ENCODE measurements around the gene EXD3. TPM values are rescaled to one million over a fixed set of nuclear protein-coding genes. Genes with fewer than 3 reads are reported as not detected.
"Not testable (repeated sequence)": the region's sequence is repeated elsewhere in the genome, so short reads cannot be mapped to it uniquely, and the experiment has no call there.

Gene EXD3
- total RNA-seq (ENCODE audit: unreplicated experiment), result 19.9 TPM
- long read RNA-seq, partial matches to known transcripts, result 3 of 9 reads
- long read RNA-seq, other reads (novel, unspliced or antisense), result 5 of 9 reads

- H3K4me1 Mint-ChIP-seq (ENCODE audit: unreplicated experiment), result peaks cover 4% of the 10 kb centered on the region
- no peaks in the 10 kb centered on the region for H3K36me3 Mint-ChIP-seq (ENCODE audit: low read depth, unreplicated experiment)
- no peak within 1 kb of the TSS for H3K27ac Mint-ChIP-seq (ENCODE audit: unreplicated experiment)
- H3K4me3 Mint-ChIP-seq (ENCODE audit: unreplicated experiment), result peak within 1 kb of the TSS; percentile 92
- no peaks in the 10 kb centered on the region for H3K9me3 Mint-ChIP-seq (ENCODE audit: unreplicated experiment)
- H3K27me3 Mint-ChIP-seq (ENCODE audit: unreplicated experiment), result peaks cover 13% of the 10 kb centered on the region
- peak; percentile 97 for DNase-seq (ENCODE audit: low spot score)
- peak; percentile 77 for TF ChIP-seq CTCF (IDR thresholded peaks at IDR 0.05; ENCODE audit: unreplicated experiment)
Measured at GRCh38 chr9:137422604-137423513, at the start of gene EXD3, which contains the start of gene NOXA1. TSS of gene EXD3 (minus strand) at chr9:137423162. CDS start at chr9:137395357, 27,805 bp downstream. TSS of gene NOXA1 (plus strand) at chr9:137423393. CDS start at chr9:137423530, 137 bp downstream.

GRCh38 chr9:137470785-137471184 lies 47.8 kb upstream of the EXD3 start:
- no peak for TF ChIP-seq CTCF (IDR thresholded peaks at IDR 0.05; ENCODE audit: unreplicated experiment)
- H3K36me3 Mint-ChIP-seq (ENCODE audit: low read depth, unreplicated experiment), result peaks cover 22% of the 10 kb centered on the region
- no peak overlapping the region for H3K27ac Mint-ChIP-seq (ENCODE audit: unreplicated experiment)
- H3K4me3 Mint-ChIP-seq (ENCODE audit: unreplicated experiment), result no peak overlapping the region
- H3K9me3 Mint-ChIP-seq (ENCODE audit: unreplicated experiment), result peaks cover 3% of the 10 kb centered on the region
- DNase-seq (ENCODE audit: low spot score), result no peak
- H3K4me1 Mint-ChIP-seq (ENCODE audit: unreplicated experiment), result peaks cover 10% of the 10 kb centered on the region
- H3K27me3 Mint-ChIP-seq (ENCODE audit: unreplicated experiment), result peaks cover 8% of the 10 kb centered on the region

- TF ChIP-seq CTCF (IDR thresholded peaks at IDR 0.05; ENCODE audit: unreplicated experiment), result no peak
- no peak for DNase-seq (ENCODE audit: low spot score)
- peaks cover 9% of the 10 kb centered on the region for H3K36me3 Mint-ChIP-seq (ENCODE audit: low read depth, unreplicated experiment)
- H3K4me1 Mint-ChIP-seq (ENCODE audit: unreplicated experiment), result peaks cover 10% of the 10 kb centered on the region
- no peaks in the 10 kb centered on the region for H3K9me3 Mint-ChIP-seq (ENCODE audit: unreplicated experiment)
- H3K27ac Mint-ChIP-seq (ENCODE audit: unreplicated experiment), result no peak overlapping the region
- H3K27me3 Mint-ChIP-seq (ENCODE audit: unreplicated experiment), result peaks cover 8% of the 10 kb centered on the region
- H3K4me3 Mint-ChIP-seq (ENCODE audit: unreplicated experiment), result no peak overlapping the region
Measured at GRCh38 chr9:137467896-137468295, 44.9 kb upstream of the EXD3 start.

GRCh38 chr9:137467161-137467581 lies 44.2 kb upstream of the EXD3 start:
- DNase-seq (ENCODE audit: low spot score), result no peak
- H3K36me3 Mint-ChIP-seq (ENCODE audit: low read depth, unreplicated experiment), result peaks cover 7% of the 10 kb centered on the region
- H3K9me3 Mint-ChIP-seq (ENCODE audit: unreplicated experiment), result no peaks in the 10 kb centered on the region
- no peak for TF ChIP-seq CTCF (IDR thresholded peaks at IDR 0.05; ENCODE audit: unreplicated experiment)
- no peak overlapping the region for H3K4me3 Mint-ChIP-seq (ENCODE audit: unreplicated experiment)
- H3K27ac Mint-ChIP-seq (ENCODE audit: unreplicated experiment), result no peak overlapping the region
- H3K27me3 Mint-ChIP-seq (ENCODE audit: unreplicated experiment), result peaks cover 8% of the 10 kb centered on the region
- H3K4me1 Mint-ChIP-seq (ENCODE audit: unreplicated experiment), result peaks cover 10% of the 10 kb centered on the region

- not testable (repeated sequence) for H3K27me3 Mint-ChIP-seq (ENCODE audit: unreplicated experiment); H3K4me1 Mint-ChIP-seq (ENCODE audit: unreplicated experiment); DNase-seq (ENCODE audit: low spot score); H3K9me3 Mint-ChIP-seq (ENCODE audit: unreplicated experiment); H3K36me3 Mint-ChIP-seq (ENCODE audit: low read depth, unreplicated experiment)
- peak overlapping the region; percentile 75 for H3K4me3 Mint-ChIP-seq (ENCODE audit: unreplicated experiment)
- H3K27ac Mint-ChIP-seq (ENCODE audit: unreplicated experiment), result peak overlapping the region; percentile 64
Measured at GRCh38 chr9:137466389-137467085, 43.6 kb upstream of the EXD3 start.

Data from endothelial cell (in vitro differentiated cells).